GM12878 (cell line): ENCODE data around the gene MAD1L1.

Source experiments
- CREM ChIP-seq: IDR thresholded peaks from 2 replicates; pipeline ENCODE4 v1.6.1; 2014; ENCODE audit warnings: antibody characterized with exemption, low read depth
- JUNB ChIP-seq: IDR thresholded peaks from 2 replicates; pipeline ENCODE4 v1.6.1; 2016; ENCODE audit warnings: antibody characterized with exemption, mild to moderate bottlenecking

GRCh38 chr7:1912593-1913465, 319.9 kb downstream of the MAD1L1 start:
- no peak for TF ChIP-seq CREM
- no peak for TF ChIP-seq JUNB
